IMR-90 (cell line): ENCODE measurements around the gene PMF1.

Experiments used
- CEBPB ChIP-seq: IDR thresholded peaks from 2 replicates; pipeline ENCODE4 v1.6.1; 2012; ENCODE audit warnings: low read depth, low read length, improper control_type of control experiment
- CHD1 ChIP-seq: IDR thresholded peaks from 2 replicates; pipeline ENCODE4 v1.6.1; 2012; ENCODE audit warnings: low read depth, low read length, improper control_type of control experiment
- CTCF ChIP-seq: conservative IDR thresholded peaks from 2 replicates; pipeline ENCODE4 v1.5.1; 2012; ENCODE audit warnings: mild to moderate bottlenecking, low read depth, low read length, improper control_type of control experiment
- ELK1 ChIP-seq: fragments of 150-350 bp; IDR thresholded peaks from 2 replicates; pipeline ENCODE4 v1.6.1; 2016; ENCODE audit warnings: low read depth, mild to moderate bottlenecking, low read length, moderate library complexity, borderline replicate concordance
- MAFK ChIP-seq: IDR thresholded peaks from 2 replicates; pipeline ENCODE4 v1.6.1; 2012; ENCODE audit warnings: low read depth, low read length, improper control_type of control experiment
- MAZ ChIP-seq: IDR thresholded peaks from 2 replicates; pipeline ENCODE4 v1.6.1; 2012; ENCODE audit warnings: low read depth, mild to moderate bottlenecking, low read length, improper control_type of control experiment, moderate library complexity, borderline replicate concordance
- NFE2L2 ChIP-seq: fragments of 150-350 bp; IDR thresholded peaks from 2 replicates; pipeline ENCODE4 v1.6.1; 2016; ENCODE audit warnings: low read depth, mild to moderate bottlenecking, low read length
- POLR2A ChIP-seq: IDR thresholded peaks from 2 replicates; pipeline ENCODE4 v1.6.1; 2012; ENCODE audit warnings: mild to moderate bottlenecking, low read depth, low read length
- RFX5 ChIP-seq: IDR thresholded peaks from 2 replicates; pipeline ENCODE4 v1.8.0; 2012; ENCODE audit warnings: low read depth, mild to moderate bottlenecking, low read length, moderate library complexity
- SMC3 ChIP-seq: fragments of 150-350 bp; IDR thresholded peaks from 2 replicates; pipeline ENCODE4 v1.6.1; 2016; ENCODE audit warnings: low read depth, mild to moderate bottlenecking, antibody characterized with exemption, low read length, moderate library complexity

DNA sequence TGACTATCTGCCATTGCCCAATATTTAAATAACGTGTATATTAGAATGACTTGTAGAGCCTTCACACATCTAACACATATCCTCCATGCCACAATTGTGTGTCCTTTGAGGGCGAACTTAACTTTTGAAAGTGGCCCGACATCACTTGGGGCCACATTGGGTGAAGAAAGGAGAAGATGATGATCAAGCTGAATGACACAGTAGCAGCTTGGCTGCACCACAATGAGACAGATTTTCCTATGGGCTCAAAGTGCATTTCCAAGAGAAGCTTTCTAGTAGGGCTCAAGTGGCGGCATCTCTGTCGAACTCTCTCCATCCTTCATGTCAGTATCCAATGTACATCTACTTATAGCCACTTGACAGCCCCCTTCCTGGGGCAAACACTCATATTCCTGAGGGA, 25.4 kb downstream of the PMF1 start:
- TF ChIP-seq CTCF (no peak), NFE2L2 (no peak), MAFK (no peak), MAZ (no peak), CEBPB (no peak), POLR2A (no peak), ELK1 (no peak), CHD1 (no peak), SMC3 (no peak), RFX5 (no peak)
